Left lung (tissue), 10 donors: ENCODE results near the gene BTG2. TPM values are rescaled to one million over a fixed set of nuclear protein-coding genes. Genes with fewer than 3 reads are reported as not detected.

ENCODE experiments used
- ATAC-seq: fragments of 200-7000 bp; cut with Tn5 transposase; one replicate; pipeline ENCODE4 v1.9.1; 2020; ENCODE audit warnings: moderate library complexity
- DNase-seq, 4 donors: peaks; one replicate each; pipeline ENCODE4 v3.0.0-alpha.2; 2013 to 2020
- H3K27ac ChIP-seq, 2 donors: fragments of 200-600 bp; sonication (generic) in 1 of 2; one replicate each; pipeline versions ENCODE4 v1.5.0 to v1.8.0; 2020 to 2021
- H3K27me3 ChIP-seq, 2 donors: fragments of 200-600 bp; sonication (generic) in 1 of 2; one replicate each; pipeline versions ENCODE4 v1.5.0 to v1.8.0; 2020 to 2021
- H3K36me3 ChIP-seq, 2 donors: fragments of 200-600 bp; sonication (generic) in 1 of 2; one replicate each; pipeline versions ENCODE4 v1.5.0 to v1.8.0; 2020 to 2021
- H3K4me1 ChIP-seq, 2 donors: fragments of 200-600 bp; one replicate each; pipeline ENCODE4 v1.8.0; 2021
- H3K4me3 ChIP-seq, 2 donors: fragments of 200-600 bp; sonication (generic) in 1 of 2; one replicate each; pipeline versions ENCODE4 v1.5.0 to v1.8.0; 2020 to 2021; ENCODE audit warnings: mild to moderate bottlenecking in 1 of 2
- H3K9me3 ChIP-seq, 2 donors: fragments of 200-600 bp; sonication (generic) in 1 of 2; one replicate each; pipeline versions ENCODE4 v1.5.0 to v1.8.0; 2020 to 2021
- intact Hi-C, 2 donors: fragments of 100-400 bp; cut with DNase I; formaldehyde crosslinking; loops; one replicate each; pipeline versions ENCODE4 v1.11.2 to v1.14.2; 2022
- polyA plus RNA-seq, 6 donors: library from polyadenylated mRNA; unstranded; fragments of 120-200 nt; gene quantifications; one replicate each; pipeline ENCODE4 v1.2.1, GENCODE V29; 2013; ENCODE audit not compliant: insufficient read length in 6 of 6
- total RNA-seq, 2 donors: library from RNA; stranded (reverse); fragmentation: NEBNext Ultra II Directional; extraction: Animal tissue kit (Norgen Biotek cat#: 25700); gene quantifications; one replicate each; pipeline ENCODE4 v1.2.1, GENCODE V29; 2021
- TF ChIP-seq, protein P1 (sequence below), 2 donors: fragments of 200-600 bp; sonication (generic) in 1 of 2; IDR thresholded peaks; one replicate each; pipeline versions ENCODE4 v1.5.0 to v1.8.0; 2021; ENCODE audit warnings: antibody characterized with exemption in 2 of 2
- donor health status: DM: no; HTN: yes; CAD: no.
- donor health status: DM: no; HTN: no; CAD: no.

The BTG2 gene
- total and polyA plus RNA-seq, 8 donors, result 44.8 to 147 (median 78.2) TPM

DNA sequence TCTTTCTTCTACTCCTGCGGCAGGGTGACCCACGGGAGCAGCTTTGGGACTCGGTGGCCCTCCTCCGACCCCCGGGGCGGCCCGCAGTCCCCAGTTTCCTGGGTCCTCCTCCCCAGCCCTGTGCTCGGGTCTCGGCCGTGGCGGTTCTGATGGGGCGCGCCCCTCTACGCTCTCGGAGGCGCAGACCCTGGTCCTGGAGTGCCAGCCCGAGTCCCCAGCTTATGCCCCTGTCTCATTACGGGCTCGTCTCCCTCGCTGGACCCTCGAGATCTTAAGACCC lies 430 bp downstream of the BTG2 start:
- peaks cover 0 to 37% of the 10 kb centered on the region in 2 donors for H3K36me3 ChIP-seq
- TF ChIP-seq, protein P1, sequence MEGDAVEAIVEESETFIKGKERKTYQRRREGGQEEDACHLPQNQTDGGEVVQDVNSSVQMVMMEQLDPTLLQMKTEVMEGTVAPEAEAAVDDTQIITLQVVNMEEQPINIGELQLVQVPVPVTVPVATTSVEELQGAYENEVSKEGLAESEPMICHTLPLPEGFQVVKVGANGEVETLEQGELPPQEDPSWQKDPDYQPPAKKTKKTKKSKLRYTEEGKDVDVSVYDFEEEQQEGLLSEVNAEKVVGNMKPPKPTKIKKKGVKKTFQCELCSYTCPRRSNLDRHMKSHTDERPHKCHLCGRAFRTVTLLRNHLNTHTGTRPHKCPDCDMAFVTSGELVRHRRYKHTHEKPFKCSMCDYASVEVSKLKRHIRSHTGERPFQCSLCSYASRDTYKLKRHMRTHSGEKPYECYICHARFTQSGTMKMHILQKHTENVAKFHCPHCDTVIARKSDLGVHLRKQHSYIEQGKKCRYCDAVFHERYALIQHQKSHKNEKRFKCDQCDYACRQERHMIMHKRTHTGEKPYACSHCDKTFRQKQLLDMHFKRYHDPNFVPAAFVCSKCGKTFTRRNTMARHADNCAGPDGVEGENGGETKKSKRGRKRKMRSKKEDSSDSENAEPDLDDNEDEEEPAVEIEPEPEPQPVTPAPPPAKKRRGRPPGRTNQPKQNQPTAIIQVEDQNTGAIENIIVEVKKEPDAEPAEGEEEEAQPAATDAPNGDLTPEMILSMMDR (IDR thresholded peaks at IDR 0.05), result no peak
- intact Hi-C loops, result no loop called here
- peak overlapping the region; percentile 96 to 98 for H3K4me3 ChIP-seq
- no peak for DNase-seq
- ATAC-seq, result peak; percentile 13
- H3K27ac ChIP-seq, result peak overlapping the region; percentile 99
- no peaks in the 10 kb centered on the region for H3K9me3 ChIP-seq
- H3K4me1 ChIP-seq, result peaks cover 13 to 55% of the 10 kb centered on the region in 2 donors
- H3K27me3 ChIP-seq, result no peaks in the 10 kb centered on the region

DNA sequence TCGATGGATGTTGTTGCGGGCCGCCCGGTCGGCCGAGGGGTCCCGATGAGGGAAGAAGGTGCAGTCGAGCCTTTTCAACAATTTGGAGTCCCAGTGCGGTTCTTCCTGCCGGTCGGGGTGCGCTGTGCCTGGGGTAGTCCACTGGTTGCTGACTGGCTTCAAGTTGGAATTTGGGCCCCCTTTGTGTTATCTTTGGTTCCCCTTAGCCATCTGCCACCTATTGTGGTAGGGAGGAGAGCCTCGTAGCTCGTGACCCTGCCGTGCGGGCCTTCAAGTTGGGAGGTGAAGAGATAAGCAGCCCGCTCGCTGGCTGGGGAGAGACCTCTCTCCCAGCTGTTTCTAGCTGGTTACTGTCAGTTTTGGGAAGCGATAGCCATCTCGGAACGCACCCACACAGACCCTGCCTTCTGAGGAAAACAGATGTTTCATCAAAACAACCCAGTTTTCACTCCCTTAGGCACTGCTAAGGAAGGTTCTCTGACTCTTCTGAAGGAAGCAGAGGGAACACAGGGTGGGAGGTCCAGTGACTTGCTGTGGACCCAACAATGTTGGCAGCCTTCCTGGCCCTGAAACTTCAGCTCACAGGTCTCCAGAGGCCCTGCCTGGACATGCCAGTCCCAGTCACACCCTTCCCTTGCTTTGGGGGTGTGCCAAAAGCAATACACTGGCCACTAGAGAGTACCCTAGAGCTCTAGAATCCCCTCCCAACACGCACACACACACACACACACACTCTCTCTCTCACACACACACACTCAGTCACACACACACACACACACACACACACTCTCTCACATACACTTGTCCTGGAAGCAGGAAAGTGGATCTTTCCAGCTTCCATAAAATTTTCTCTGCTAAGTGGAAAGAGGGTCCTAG lies 1.0 kb downstream of the BTG2 start:
- Histone ChIP-seq H3K4me3 (peak overlapping the region; percentile 96 to 98), H3K4me1 (peaks cover 13 to 52% of the 10 kb centered on the region in 2 donors), H3K27me3 (no peaks in the 10 kb centered on the region), H3K36me3 (peaks cover 0 to 38% of the 10 kb centered on the region in 2 donors), H3K9me3 (no peaks in the 10 kb centered on the region), H3K27ac (peak overlapping the region; percentile 99)
- TF ChIP-seq, protein P1 (IDR thresholded peaks at IDR 0.05), result no peak
- DNase-seq (peak in 3 of 4 donors; percentile 76 to 89 (median 87)), ATAC-seq (peak; percentile 54)
- intact Hi-C loops, result no loop called here

- Histone ChIP-seq H3K27ac (peak overlapping the region; percentile 99), H3K27me3 (no peaks in the 10 kb centered on the region), H3K4me1 (peaks cover 13 to 52% of the 10 kb centered on the region in 2 donors), H3K4me3 (peak overlapping the region; percentile 96 to 98), H3K36me3 (peaks cover 0 to 38% of the 10 kb centered on the region in 2 donors), H3K9me3 (no peaks in the 10 kb centered on the region)
- TF ChIP-seq, protein P1 (IDR thresholded peaks at IDR 0.05), result no peak
- DNase-seq (peak in 1 of 4 donors; percentile 86), ATAC-seq (no peak)
- intact Hi-C loops, result no loop called here
These were observed 1.7 kb downstream of the BTG2 start for GRCh38 chr1:203306965-203307541.

- Histone ChIP-seq H3K27ac (peak overlapping the region; percentile 99), H3K4me3 (peak overlapping the region; percentile 96 to 98), H3K4me1 (peaks cover 13 to 52% of the 10 kb centered on the region in 2 donors), H3K36me3 (peaks cover 0 to 38% of the 10 kb centered on the region in 2 donors), H3K27me3 (no peaks in the 10 kb centered on the region), H3K9me3 (no peaks in the 10 kb centered on the region)
- ATAC-seq (no peak), DNase-seq (no peak)
- intact Hi-C loops, result no loop called here
- TF ChIP-seq, protein P1 (IDR thresholded peaks at IDR 0.05), result no peak
These were observed 2.4 kb downstream of the BTG2 start for GRCh38 chr1:203307641-203308126.

DNA sequence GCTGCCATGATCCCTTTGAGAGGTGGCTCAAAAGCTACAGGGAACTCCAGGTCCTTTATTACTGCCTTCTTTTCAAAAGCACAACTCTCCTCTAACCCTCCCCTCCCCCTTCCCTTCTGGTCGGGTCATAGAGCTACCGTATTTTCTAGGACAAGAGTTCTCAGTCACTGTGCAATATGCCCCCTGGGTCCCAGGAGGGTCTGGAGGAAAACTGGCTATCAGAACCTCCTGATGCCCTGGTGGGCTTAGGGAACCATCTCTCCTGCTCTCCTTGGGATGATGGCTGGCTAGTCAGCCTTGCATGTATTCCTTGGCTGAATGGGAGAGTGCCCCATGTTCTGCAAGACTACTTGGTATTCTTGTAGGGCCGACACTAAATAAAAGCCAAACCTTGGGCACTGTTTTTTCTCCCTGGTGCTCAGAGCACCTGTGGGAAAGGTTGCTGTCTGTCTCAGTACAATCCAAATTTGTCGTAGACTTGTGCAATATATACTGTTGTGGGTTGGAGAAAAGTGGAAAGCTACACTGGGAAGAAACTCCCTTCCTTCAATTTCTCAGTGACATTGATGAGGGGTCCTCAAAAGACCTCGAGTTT lies 3.1 kb downstream of the BTG2 start:
- peak overlapping the region; percentile 96 to 98 for H3K4me3 ChIP-seq
- peaks cover 0 to 38% of the 10 kb centered on the region in 2 donors for H3K36me3 ChIP-seq
- no peak for ATAC-seq
- intact Hi-C loops, result no loop called here
- no peaks in the 10 kb centered on the region for H3K27me3 ChIP-seq
- peaks cover 13 to 54% of the 10 kb centered on the region in 2 donors for H3K4me1 ChIP-seq
- no peak for DNase-seq
- peak overlapping the region; percentile 99 for H3K27ac ChIP-seq
- TF ChIP-seq, protein P1 (IDR thresholded peaks at IDR 0.05), result no peak
- no peaks in the 10 kb centered on the region for H3K9me3 ChIP-seq
